HCT116 (cell line): Measurements from ENCODE around the gene NARF. TPM values are rescaled to one million over a fixed set of nuclear protein-coding genes. Genes with fewer than 3 reads are reported as not detected.

Experiments used
- ATAC-seq: fragments of 200-7000 bp; cut with Tn5 transposase; 2 replicates; pipeline ENCODE4 v1.9.1; 2020; ENCODE audit warnings: mild to moderate bottlenecking, moderate library complexity
- BruUV-seq: library from RNA; stranded (reverse); fragments of 400-500 nt; replicated peaks from 2 replicates; lab custom pipeline; 2021; lab: Mats Ljungman, UMichigan
- CTCF ChIA-PET: fragments of 300-600 bp; sonication (Branson Sonifier 250); formaldehyde crosslinking; loops from one replicate; lab custom pipeline; 2021; ENCODE audit warnings: antibody characterized with exemption; lab: Charles Lee
- POLR2A ChIA-PET: fragments of 300-600, 350-600 bp; sonication (Branson Sonifier 250); formaldehyde crosslinking; loops from one replicate; lab custom pipeline; 2021; ENCODE audit warnings: antibody characterized with exemption; lab: Charles Lee
- RAD21 ChIA-PET, 2 experiments: fragments of 300-600 bp; sonication (Branson Sonifier 250); formaldehyde crosslinking; loops; one replicate each; lab custom pipeline; 2023; ENCODE audit warnings: low total read pairs in 2 of 2; ENCODE audit not compliant: uncharacterized antibody in 2 of 2, unreplicated experiment in 2 of 2, low non-redundant PET in 1 of 2; lab: Charles Lee
- DNase-seq: peaks from one replicate; pipeline ENCODE4 v3.0.0-alpha.2; 2010; ENCODE audit warnings: low read depth, low spot score
- H2AFZ ChIP-seq: fragments of 200-600 bp; shearing (Covaris generic), sonication (generic); 2 replicates; pipeline ENCODE4 v1.6.1; 2017; ENCODE audit warnings: low read depth, mixed run types, mixed read lengths, antibody characterized with exemption, low read length; ENCODE audit not compliant: poor library complexity, severe bottlenecking
- H3K27ac ChIP-seq: 2 replicates; pipeline ENCODE4 v1.5.1; 2012; ENCODE audit warnings: low read depth, low read length
- H3K27me3 ChIP-seq: fragments of 200-600 bp; sonication (generic); 2 replicates; pipeline ENCODE4 v1.6.1; 2016; ENCODE audit warnings: mixed run types, low read length, mixed read lengths; ENCODE audit not compliant: insufficient read depth
- H3K36me3 ChIP-seq, 2 experiments: fragments of 200-500 bp in 1 of 2; fragments of 200-600 bp in 1 of 2; sonication (Bioruptor generic) in 1 of 2; sonication (generic) in 1 of 2; 2 replicates each; pipeline versions ENCODE4 v1.5.1 to v1.6.1; 2014 to 2016; ENCODE audit warnings: low read length in 2 of 2, inconsistent platforms in 1 of 2, mixed read lengths in 1 of 2, mixed run types in 1 of 2; ENCODE audit not compliant: insufficient read depth in 2 of 2, control insufficient read depth in 1 of 2
- H3K4me1 ChIP-seq, 2 experiments: fragments of 200-600 bp in 1 of 2; sonication (generic) in 1 of 2; 2 replicates each; pipeline versions ENCODE4 v1.5.1 to v1.6.1; 2012 to 2017; ENCODE audit warnings: low read length in 2 of 2, inconsistent platforms in 1 of 2, mild to moderate bottlenecking in 1 of 2, mixed read lengths in 1 of 2, mixed run types in 1 of 2, moderate library complexity in 1 of 2; ENCODE audit not compliant: insufficient read depth in 2 of 2, control insufficient read depth in 1 of 2
- H3K4me2 ChIP-seq: fragments of 200-600 bp; sonication (generic); 2 replicates; pipeline ENCODE4 v1.6.1; 2017; ENCODE audit warnings: mixed run types, low read length, mixed read lengths
- H3K4me3 ChIP-seq, 2 experiments: fragments of 200-600 bp in 1 of 2; sonication (generic) in 1 of 2; replicated peaks in 1 of 2; 2 replicates each; pipeline ENCODE4 v1.5.1; 2011 to 2016; ENCODE audit warnings: low read length in 2 of 2, control low read depth in 1 of 2, low read depth in 1 of 2, mild to moderate bottlenecking in 1 of 2, mixed read lengths in 1 of 2, mixed run types in 1 of 2
- H3K79me2 ChIP-seq: fragments of 200-600 bp; sonication (generic); 2 replicates; pipeline ENCODE4 v1.6.1; 2017; ENCODE audit warnings: mild to moderate bottlenecking, mixed run types, low read length, moderate library complexity, mixed read lengths; ENCODE audit not compliant: insufficient read depth
- H3K9ac ChIP-seq: fragments of 200-600 bp; sonication (generic); 2 replicates; pipeline ENCODE4 v1.6.1; 2016; ENCODE audit warnings: low read length, mixed read lengths
- H3K9me2 ChIP-seq: fragments of 200-600 bp; sonication (generic), shearing (Covaris generic); 2 replicates; pipeline ENCODE4 v1.6.1; 2017; ENCODE audit warnings: mixed run types, mild to moderate bottlenecking, moderate library complexity; ENCODE audit not compliant: insufficient read depth
- H3K9me3 ChIP-seq, 2 experiments: fragments of 200-500 bp in 1 of 2; fragments of 200-600 bp in 1 of 2; sonication (Bioruptor generic) in 1 of 2; sonication (generic) in 1 of 2; 2 replicates each; pipeline ENCODE4 v1.6.1; 2014 to 2017; ENCODE audit warnings: low read length in 2 of 2, mixed read lengths in 2 of 2, inconsistent platforms in 1 of 2, low read depth in 1 of 2, mild to moderate bottlenecking in 1 of 2, mixed run types in 1 of 2, moderate library complexity in 1 of 2; ENCODE audit not compliant: control insufficient read depth in 1 of 2, insufficient read depth in 1 of 2
- H4K20me1 ChIP-seq: fragments of 200-600 bp; sonication (generic), shearing (Covaris generic); 2 replicates; pipeline ENCODE4 v1.6.1; 2017; ENCODE audit warnings: mixed run types, mild to moderate bottlenecking, moderate library complexity; ENCODE audit not compliant: insufficient read depth
- ATF3 ChIP-seq: IDR thresholded peaks from 2 replicates; pipeline ENCODE4 v1.6.1; 2012
- CBX3 ChIP-seq: IDR thresholded peaks from 2 replicates; pipeline ENCODE4 v1.6.1; 2012; ENCODE audit warnings: low read depth
- CEBPB ChIP-seq: IDR thresholded peaks from 2 replicates; pipeline ENCODE4 v1.6.1; 2012; ENCODE audit warnings: low read depth
- CTCF ChIP-seq, 3 experiments: fragments of 200-600 bp in 1 of 3; sonication (generic) in 1 of 3; IDR thresholded peaks in 2 of 3; conservative IDR thresholded peaks in 1 of 3; 2 replicates each; pipeline ENCODE4 v1.5.1; 2012 to 2017; ENCODE audit warnings: low read depth in 2 of 3, low read length in 2 of 3, antibody characterized with exemption in 1 of 3, borderline replicate concordance in 1 of 3, control low read depth in 1 of 3, mild to moderate bottlenecking in 1 of 3, mixed read lengths in 1 of 3, mixed run types in 1 of 3, moderate library complexity in 1 of 3; ENCODE audit not compliant: insufficient read depth in 1 of 3
- EZH2phosphoT487 ChIP-seq: fragments of 200-600 bp; IDR thresholded peaks from 2 replicates; pipeline ENCODE4 v1.6.1; 2018; ENCODE audit warnings: antibody characterized with exemption, borderline replicate concordance
- FOSL1 ChIP-seq: IDR thresholded peaks from 2 replicates; pipeline ENCODE4 v1.6.1; 2012; ENCODE audit warnings: low read depth
- MAX ChIP-seq: IDR thresholded peaks from 2 replicates; pipeline ENCODE4 v1.6.1; 2012
- POLR2AphosphoS5 ChIP-seq: IDR thresholded peaks from 2 replicates; pipeline ENCODE4 v1.6.1; 2011; ENCODE audit warnings: mild to moderate bottlenecking, low read depth, low read length, moderate library complexity
- RAD21 ChIP-seq: IDR thresholded peaks from 2 replicates; pipeline ENCODE4 v1.6.1; 2012; ENCODE audit warnings: low read depth, mild to moderate bottlenecking
- REST ChIP-seq: IDR thresholded peaks from 2 replicates; pipeline ENCODE4 v1.6.1; 2012; ENCODE audit warnings: low read depth
- SP1 ChIP-seq: IDR thresholded peaks from 2 replicates; pipeline ENCODE4 v1.6.1; 2012; ENCODE audit warnings: low read depth
- SRF ChIP-seq: IDR thresholded peaks from 2 replicates; pipeline ENCODE4 v1.6.1; 2012; ENCODE audit warnings: low read depth
- ZBTB33 ChIP-seq: IDR thresholded peaks from 2 replicates; pipeline ENCODE4 v1.6.1; 2011; ENCODE audit warnings: mild to moderate bottlenecking, low read length, moderate library complexity; ENCODE audit not compliant: insufficient replicate concordance; ENCODE audit errors: extremely low read depth
- ZFX ChIP-seq: fragments of 450-650 bp; IDR thresholded peaks from 2 replicates; pipeline ENCODE4 v1.6.1; 2017
- ZNF274 ChIP-seq: fragments of 200-500 bp; sonication (Bioruptor generic); IDR thresholded peaks from 2 replicates; pipeline ENCODE4 v1.6.1; 2014; ENCODE audit warnings: mild to moderate bottlenecking, low read depth, low read length, inconsistent platforms
- intact Hi-C: fragments of 100-400 bp; cut with micrococcal nuclease; formaldehyde crosslinking; loops from 2 replicates; pipeline ENCODE4 v1.10.0; 2022
- total RNA-seq: library from RNA; stranded (reverse); gene quantifications from one replicate; pipeline ENCODE4 v1.2.1, GENCODE V29; 2021; ENCODE audit not compliant: unreplicated experiment

Gene NARF
- total RNA-seq, 1 experiment from 2014 or later: 91.8 TPM

- BruUV-seq: no TSS peak
- H3K36me3 ChIP-seq: peaks cover 21 to 45% of the 10 kb centered on the region in 2 experiments
- H3K27ac ChIP-seq: no peak overlapping the region
- peaks cover 0 to 7% of the 10 kb centered on the region in 2 experiments; a peak in 3 of 4 replicates for H3K4me1 ChIP-seq
- intact Hi-C loops: no loop called here
- H4K20me1 ChIP-seq: no peaks in the 10 kb centered on the region
- H2AFZ ChIP-seq: no peak overlapping the region
- H3K9ac ChIP-seq: no peak overlapping the region
- H3K4me2 ChIP-seq: no peak overlapping the region
- no peak for ATAC-seq
- peaks cover 5% of the 10 kb centered on the region; the same call in 1 of the 2 replicates for H3K79me2 ChIP-seq
- no peaks in the 10 kb centered on the region for H3K9me2 ChIP-seq
- no peak for DNase-seq
- H3K9me3 ChIP-seq: no peaks in the 10 kb centered on the region
- no peak overlapping the region for H3K4me3 ChIP-seq
- no peak for TF ChIP-seq POLR2AphosphoS5
- TF ChIP-seq CEBPB: no peak
- TF ChIP-seq CBX3: no peak
- TF ChIP-seq FOSL1: no peak
- no peak for TF ChIP-seq MAX
- no peak for TF ChIP-seq SP1
- no peak for TF ChIP-seq EZH2phosphoT487
- TF ChIP-seq SRF: no peak
- no peak for TF ChIP-seq ZBTB33
- no peak for TF ChIP-seq RAD21
- no peak for TF ChIP-seq ZNF274
- TF ChIP-seq ATF3: no peak
- no peak for TF ChIP-seq CTCF (IDR thresholded peaks at IDR 0.05 in 2 of 3, conservative IDR thresholded peaks at IDR 0.05 in 1 of 3; ENCODE audit: borderline replicate concordance in 1 of 3, insufficient read depth in 1 of 3, low read depth in 2 of 3, low read length in 2 of 3)
- no peak for TF ChIP-seq REST
- TF ChIP-seq ZFX: no peak
- TF ChIP-seq, all 23 proteins: peak for 0
- CTCF ChIA-PET: no interaction called here
- POLR2A ChIA-PET: no interaction called here
- no peaks in the 10 kb centered on the region for H3K27me3 ChIP-seq
- RAD21 ChIA-PET: no interaction called here
These were observed 5.5 kb downstream of the NARF start for GRCh38 chr17:82463925-82464566.
